ACC112 (cell line): Measurements from ENCODE around the gene SLC10A1.
"Not testable (repeated sequence)": the region's sequence is repeated elsewhere in the genome, so short reads cannot be mapped to it uniquely, and the experiment has no call there.

Experiments
- H2AFZ ChIP-seq: fragments of 200-600 bp; sonication (generic); one replicate; pipeline ENCODE4 v1.6.0; 2017; ENCODE audit warnings: antibody characterized with exemption, low read length; ENCODE audit not compliant: unreplicated experiment
- H3K27ac ChIP-seq: fragments of 200-600 bp; sonication (generic); 2 replicates; pipeline ENCODE4 v1.5.1; 2014; ENCODE audit warnings: low read depth, mild to moderate bottlenecking, antibody characterized with exemption, low read length, moderate library complexity
- H3K27me3 ChIP-seq: fragments of 200-600 bp; sonication (generic); 2 replicates; pipeline ENCODE4 v1.6.1; 2014; ENCODE audit warnings: mild to moderate bottlenecking, antibody characterized with exemption, low read length, moderate library complexity, mixed read lengths; ENCODE audit not compliant: insufficient read depth
- H3K36me3 ChIP-seq: fragments of 200-600 bp; sonication (generic); 2 replicates; pipeline ENCODE4 v1.6.1; 2016; ENCODE audit warnings: mild to moderate bottlenecking, antibody characterized with exemption, low read length, moderate library complexity, mixed read lengths; ENCODE audit not compliant: insufficient read depth
- H3K4me1 ChIP-seq: fragments of 200-600 bp; sonication (generic); one replicate; pipeline ENCODE4 v1.6.1; 2016; ENCODE audit warnings: low read length, mixed read lengths; ENCODE audit not compliant: insufficient read depth, unreplicated experiment, control insufficient read depth
- H3K4me3 ChIP-seq: fragments of 200-600 bp; sonication (generic); 2 replicates; pipeline ENCODE4 v1.5.1; 2014; ENCODE audit warnings: mild to moderate bottlenecking, low read depth, low read length
- H3K79me2 ChIP-seq: fragments of 200-600 bp; sonication (generic); one replicate; pipeline ENCODE4 v1.6.0; 2016; ENCODE audit warnings: low read length; ENCODE audit not compliant: control insufficient read depth, unreplicated experiment, insufficient read depth

Gene SLC10A1

GRCh38 chr14:69827560-69827959, 30.5 kb upstream of the SLC10A1 start:
- H2AFZ ChIP-seq, result no peak overlapping the region
- no peak overlapping the region for H3K4me3 ChIP-seq
- H3K36me3 ChIP-seq, result no peaks in the 10 kb centered on the region

GRCh38 chr14:69822456-69822855, 25.4 kb upstream of the SLC10A1 start:
- no peaks in the 10 kb centered on the region for H3K36me3 ChIP-seq
- H3K27me3 ChIP-seq, result peaks cover 40% of the 10 kb centered on the region
- H2AFZ ChIP-seq, result no peak overlapping the region
- H3K27ac ChIP-seq, result no peak overlapping the region
- H3K4me1 ChIP-seq, result no peaks in the 10 kb centered on the region
- no peak overlapping the region for H3K4me3 ChIP-seq
- H3K79me2 ChIP-seq, result no peaks in the 10 kb centered on the region

More at GRCh38 chr14:69827560-69827959, 30.5 kb upstream of the SLC10A1 start:
- Histone ChIP-seq H3K79me2 (no peaks in the 10 kb centered on the region), H3K27ac (no peak overlapping the region), H3K27me3 (peaks cover 22% of the 10 kb centered on the region), H3K4me1 (no peaks in the 10 kb centered on the region)

DNA sequence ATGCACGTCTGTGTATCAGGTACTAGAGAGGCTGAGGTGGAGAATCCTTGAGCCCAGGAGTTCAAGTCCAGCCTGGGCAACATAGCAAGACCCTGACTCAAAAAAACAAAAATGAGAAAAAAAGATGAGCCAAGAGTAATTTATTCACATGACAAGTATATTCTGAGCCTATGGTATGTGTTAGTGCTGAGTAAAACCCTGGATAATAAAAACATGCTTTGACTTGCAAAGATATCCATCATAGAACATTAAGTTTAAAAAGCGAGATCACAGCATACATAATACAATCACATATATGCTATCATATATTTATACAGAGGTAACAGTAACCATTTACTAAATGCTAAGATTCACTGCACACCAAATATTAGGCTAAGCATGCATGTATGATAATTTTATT, 23.9 kb upstream of the SLC10A1 start:
- no peak overlapping the region for H3K4me3 ChIP-seq
- H3K79me2 ChIP-seq, result no peaks in the 10 kb centered on the region
- H3K4me1 ChIP-seq, result no peaks in the 10 kb centered on the region
- H2AFZ ChIP-seq, result no peak overlapping the region
- no peaks in the 10 kb centered on the region for H3K36me3 ChIP-seq
- H3K27me3 ChIP-seq, result peaks cover 50% of the 10 kb centered on the region
- H3K27ac ChIP-seq, result no peak overlapping the region

DNA sequence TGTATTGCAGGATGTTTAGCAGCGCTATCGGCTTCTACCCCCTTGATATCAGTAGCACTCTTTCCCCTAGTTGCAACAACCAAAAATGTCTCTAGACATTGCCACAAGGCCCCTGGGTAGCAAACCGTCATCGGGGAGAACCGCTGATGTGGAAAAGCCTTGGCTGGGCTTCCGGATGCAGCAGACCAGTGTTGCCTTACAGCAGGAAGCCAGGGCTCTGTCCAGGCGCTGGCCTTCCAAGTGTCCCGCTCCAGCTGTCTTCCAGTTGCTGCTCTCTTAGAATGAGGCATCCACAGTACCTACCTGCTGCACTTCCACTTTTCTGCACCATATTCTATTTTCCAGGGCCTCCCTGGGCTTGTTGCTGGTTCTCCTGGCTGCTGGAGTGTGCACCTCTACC, 22.6 kb upstream of the SLC10A1 start:
- Histone ChIP-seq H2AFZ (no peak overlapping the region), H3K79me2 (no peaks in the 10 kb centered on the region), H3K27me3 (peaks cover 60% of the 10 kb centered on the region), H3K4me3 (no peak overlapping the region), H3K36me3 (no peaks in the 10 kb centered on the region), H3K4me1 (no peaks in the 10 kb centered on the region), H3K27ac (no peak overlapping the region)

DNA sequence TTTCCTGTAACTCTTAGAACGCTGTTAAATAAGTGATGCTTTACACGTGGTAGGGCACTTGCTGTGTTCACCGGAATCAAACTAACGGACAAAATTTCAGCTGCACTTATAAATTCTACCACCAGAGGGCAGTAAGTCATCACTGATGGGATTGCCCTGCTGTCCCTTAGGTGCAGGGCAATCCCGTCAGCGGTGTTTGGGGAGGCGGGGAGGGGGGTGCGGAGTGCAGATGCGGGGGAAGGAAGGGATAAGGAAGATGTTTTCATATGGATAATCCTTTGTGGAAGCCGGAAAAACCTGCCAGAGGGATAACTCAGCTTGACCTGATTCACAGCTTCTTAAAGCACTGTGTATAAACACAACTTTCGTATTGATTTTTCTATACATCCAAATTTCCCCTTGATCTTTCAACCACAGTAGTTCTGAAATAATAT, 21.7 kb upstream of the SLC10A1 start:
- no peaks in the 10 kb centered on the region for H3K4me1 ChIP-seq
- no peak overlapping the region for H3K4me3 ChIP-seq
- no peaks in the 10 kb centered on the region for H3K79me2 ChIP-seq
- peaks cover 64% of the 10 kb centered on the region for H3K27me3 ChIP-seq
- H2AFZ ChIP-seq, result no peak overlapping the region
- H3K27ac ChIP-seq, result no peak overlapping the region
- no peaks in the 10 kb centered on the region for H3K36me3 ChIP-seq

DNA sequence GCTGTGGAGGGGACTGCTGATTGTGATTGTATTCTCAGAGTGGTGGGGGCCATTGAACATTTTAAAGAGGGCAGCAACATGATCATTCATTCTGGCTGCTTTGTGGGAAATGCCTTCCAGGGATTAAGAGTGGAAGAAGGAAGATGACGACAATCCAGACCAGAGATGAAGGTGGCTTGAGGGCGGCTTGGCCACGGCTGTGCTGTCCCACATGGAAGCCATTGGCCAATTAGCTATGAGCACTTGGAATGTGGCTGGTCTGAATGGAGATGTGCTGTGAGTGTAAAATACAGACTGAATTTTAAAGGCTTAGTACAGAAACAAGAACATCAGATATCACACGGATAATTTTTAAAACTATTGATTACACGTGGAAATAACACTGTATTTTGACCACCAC, 19.2 kb upstream of the SLC10A1 start:
- H2AFZ ChIP-seq, result no peak overlapping the region
- H3K27ac ChIP-seq, result no peak overlapping the region
- H3K79me2 ChIP-seq, result no peaks in the 10 kb centered on the region
- no peaks in the 10 kb centered on the region for H3K36me3 ChIP-seq
- H3K27me3 ChIP-seq, result peaks cover 75% of the 10 kb centered on the region
- H3K4me1 ChIP-seq, result no peaks in the 10 kb centered on the region
- H3K4me3 ChIP-seq, result no peak overlapping the region

DNA sequence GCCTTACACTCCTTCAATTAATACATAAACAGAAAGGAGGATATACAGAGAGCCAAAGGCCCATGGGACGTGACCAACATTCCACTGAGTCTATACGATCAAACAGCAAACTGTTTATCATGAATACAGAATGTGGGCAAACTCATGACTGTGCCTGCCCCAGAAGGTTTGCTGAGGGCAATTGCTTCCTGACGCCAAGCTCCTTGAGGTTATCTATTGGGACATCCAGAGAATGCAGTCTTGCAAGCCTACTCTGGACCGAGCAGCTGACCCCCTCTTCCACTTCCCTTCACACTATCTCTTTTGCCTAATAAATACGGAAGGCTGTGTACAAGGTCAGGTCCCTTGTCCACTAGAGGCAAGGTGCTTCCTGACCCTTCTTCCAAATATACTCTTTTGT, 18.5 kb upstream of the SLC10A1 start:
- H3K27ac ChIP-seq, result no peak overlapping the region
- H3K4me1 ChIP-seq, result no peaks in the 10 kb centered on the region
- H3K4me3 ChIP-seq, result no peak overlapping the region
- H3K79me2 ChIP-seq, result no peaks in the 10 kb centered on the region
- no peaks in the 10 kb centered on the region for H3K36me3 ChIP-seq
- H2AFZ ChIP-seq, result no peak overlapping the region
- peaks cover 79% of the 10 kb centered on the region for H3K27me3 ChIP-seq

- H3K27me3 ChIP-seq, result peaks cover 73% of the 10 kb centered on the region
These were observed 17.4 kb upstream of the SLC10A1 start for GRCh38 chr14:69814397-69814796.

DNA sequence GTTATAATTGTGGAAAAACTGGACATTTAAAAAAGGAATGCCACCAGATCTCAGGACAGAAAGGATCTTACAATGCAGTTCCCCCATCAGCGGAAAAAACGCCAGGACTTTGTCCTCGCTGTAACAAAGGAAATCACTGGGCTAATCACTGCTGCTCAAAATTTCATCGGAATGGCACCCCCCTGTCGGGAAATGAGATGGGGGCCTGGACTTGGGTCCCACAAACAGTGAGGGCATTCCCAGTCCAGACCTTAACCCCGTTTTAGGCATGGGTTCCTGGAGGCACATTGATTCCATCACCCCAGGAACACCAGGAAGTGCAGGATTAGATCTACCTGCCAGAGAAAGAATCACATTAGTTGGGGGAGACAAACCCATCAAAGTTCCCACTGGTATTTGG, 16.3 kb upstream of the SLC10A1 start:
- not testable (repeated sequence) for H3K27ac ChIP-seq, H3K4me1 ChIP-seq, H3K4me3 ChIP-seq, H3K79me2 ChIP-seq, H2AFZ ChIP-seq, H3K36me3 ChIP-seq
- peaks cover 73% of the 10 kb centered on the region for H3K27me3 ChIP-seq

More at GRCh38 chr14:69814397-69814796, 17.4 kb upstream of the SLC10A1 start:
- H3K79me2 ChIP-seq, result no peaks in the 10 kb centered on the region
- H2AFZ ChIP-seq, result no peak overlapping the region
- H3K4me1 ChIP-seq, result no peaks in the 10 kb centered on the region
- no peaks in the 10 kb centered on the region for H3K36me3 ChIP-seq
- H3K4me3 ChIP-seq, result no peak overlapping the region
- H3K27ac ChIP-seq, result no peak overlapping the region

DNA sequence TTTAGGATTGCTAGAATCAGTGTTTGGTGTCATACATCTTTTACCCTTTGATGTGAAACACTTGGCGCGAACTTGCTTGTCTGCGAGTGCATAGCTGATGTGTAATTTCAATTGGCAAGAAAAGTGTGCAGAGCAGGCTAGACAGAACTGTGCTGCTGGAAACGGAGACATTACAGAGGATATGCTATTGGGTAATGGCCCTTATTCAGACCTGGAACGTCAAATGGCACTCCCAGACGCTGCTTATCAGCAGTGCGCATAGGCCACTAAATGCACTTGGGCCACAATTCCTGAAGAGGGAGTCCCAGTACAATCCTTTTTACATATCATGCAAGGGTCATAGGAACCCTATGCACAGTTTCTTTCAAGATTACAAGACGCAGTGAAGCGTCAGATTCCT, 15.7 kb upstream of the SLC10A1 start:
- no peak overlapping the region for H3K27ac ChIP-seq
- H3K79me2 ChIP-seq, result no peaks in the 10 kb centered on the region
- no peak overlapping the region for H2AFZ ChIP-seq
- H3K4me3 ChIP-seq, result no peak overlapping the region
- no peaks in the 10 kb centered on the region for H3K36me3 ChIP-seq
- H3K4me1 ChIP-seq, result no peaks in the 10 kb centered on the region
- peaks cover 66% of the 10 kb centered on the region for H3K27me3 ChIP-seq

DNA sequence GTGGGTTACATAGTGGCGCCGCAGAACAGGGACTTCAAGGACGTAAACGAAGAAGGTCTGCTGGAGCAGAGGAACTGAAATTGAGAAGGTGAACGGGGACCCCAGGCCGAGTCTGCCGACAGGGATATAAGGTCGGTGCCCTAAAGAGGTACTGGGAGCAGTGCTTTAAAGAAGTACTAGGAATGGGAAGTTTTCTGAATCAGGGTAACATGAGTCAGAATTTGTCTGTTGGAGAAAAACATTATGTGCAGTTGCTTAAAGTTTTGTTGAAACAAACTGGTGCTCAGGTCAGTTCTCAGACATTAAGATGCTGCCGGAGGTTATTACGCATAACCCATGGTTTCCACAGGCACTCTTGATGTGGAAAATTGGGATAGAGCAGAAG, 14.8 kb upstream of the SLC10A1 start:
- Histone ChIP-seq H3K79me2 (no peaks in the 10 kb centered on the region), H3K27ac (no peak overlapping the region), H2AFZ (no peak overlapping the region), H3K4me1 (no peaks in the 10 kb centered on the region), H3K36me3 (no peaks in the 10 kb centered on the region), H3K4me3 (no peak overlapping the region), H3K27me3 (peaks cover 58% of the 10 kb centered on the region)
